ENCODE measurements around the gene DHDH.

DNA sequence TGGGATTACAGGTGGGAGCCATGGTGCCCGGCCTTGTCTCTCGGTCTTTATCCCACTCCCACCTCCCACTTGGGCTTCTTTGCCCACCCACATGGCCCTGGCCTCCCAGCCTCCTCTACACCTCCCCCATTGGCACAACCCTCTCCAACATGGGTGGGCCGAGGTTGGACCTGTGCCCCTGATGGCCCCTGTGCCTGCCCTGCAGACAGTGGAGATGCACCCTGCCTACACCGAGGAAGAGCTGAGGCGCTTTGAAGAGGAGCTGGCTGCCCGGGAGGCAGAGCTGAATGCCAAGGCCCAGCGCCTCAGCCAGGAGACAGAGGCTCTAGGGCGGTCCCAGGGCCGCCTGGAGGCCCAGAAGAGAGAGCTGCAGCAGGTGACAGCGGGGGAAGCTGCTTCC, 12.6 kb upstream of the DHDH start:
- TF ChIP-seq, protein P1, sequence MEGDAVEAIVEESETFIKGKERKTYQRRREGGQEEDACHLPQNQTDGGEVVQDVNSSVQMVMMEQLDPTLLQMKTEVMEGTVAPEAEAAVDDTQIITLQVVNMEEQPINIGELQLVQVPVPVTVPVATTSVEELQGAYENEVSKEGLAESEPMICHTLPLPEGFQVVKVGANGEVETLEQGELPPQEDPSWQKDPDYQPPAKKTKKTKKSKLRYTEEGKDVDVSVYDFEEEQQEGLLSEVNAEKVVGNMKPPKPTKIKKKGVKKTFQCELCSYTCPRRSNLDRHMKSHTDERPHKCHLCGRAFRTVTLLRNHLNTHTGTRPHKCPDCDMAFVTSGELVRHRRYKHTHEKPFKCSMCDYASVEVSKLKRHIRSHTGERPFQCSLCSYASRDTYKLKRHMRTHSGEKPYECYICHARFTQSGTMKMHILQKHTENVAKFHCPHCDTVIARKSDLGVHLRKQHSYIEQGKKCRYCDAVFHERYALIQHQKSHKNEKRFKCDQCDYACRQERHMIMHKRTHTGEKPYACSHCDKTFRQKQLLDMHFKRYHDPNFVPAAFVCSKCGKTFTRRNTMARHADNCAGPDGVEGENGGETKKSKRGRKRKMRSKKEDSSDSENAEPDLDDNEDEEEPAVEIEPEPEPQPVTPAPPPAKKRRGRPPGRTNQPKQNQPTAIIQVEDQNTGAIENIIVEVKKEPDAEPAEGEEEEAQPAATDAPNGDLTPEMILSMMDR (IDR thresholded peaks at IDR 0.05): no peak
- TF ChIP-seq POLR2A (IDR thresholded peaks at IDR 0.05): no peak

All from heart left ventricle (tissue), 13 donors.